GM21390 (cell line): ENCODE results near the gene KHDC4.

Experiments used
- ATAC-seq: cut with Tn5 transposase; IDR thresholded peaks from one replicate; pipeline ENCODE4 v1.9.1; 2021; ENCODE audit not compliant: unreplicated experiment

Gene KHDC4

DNA sequence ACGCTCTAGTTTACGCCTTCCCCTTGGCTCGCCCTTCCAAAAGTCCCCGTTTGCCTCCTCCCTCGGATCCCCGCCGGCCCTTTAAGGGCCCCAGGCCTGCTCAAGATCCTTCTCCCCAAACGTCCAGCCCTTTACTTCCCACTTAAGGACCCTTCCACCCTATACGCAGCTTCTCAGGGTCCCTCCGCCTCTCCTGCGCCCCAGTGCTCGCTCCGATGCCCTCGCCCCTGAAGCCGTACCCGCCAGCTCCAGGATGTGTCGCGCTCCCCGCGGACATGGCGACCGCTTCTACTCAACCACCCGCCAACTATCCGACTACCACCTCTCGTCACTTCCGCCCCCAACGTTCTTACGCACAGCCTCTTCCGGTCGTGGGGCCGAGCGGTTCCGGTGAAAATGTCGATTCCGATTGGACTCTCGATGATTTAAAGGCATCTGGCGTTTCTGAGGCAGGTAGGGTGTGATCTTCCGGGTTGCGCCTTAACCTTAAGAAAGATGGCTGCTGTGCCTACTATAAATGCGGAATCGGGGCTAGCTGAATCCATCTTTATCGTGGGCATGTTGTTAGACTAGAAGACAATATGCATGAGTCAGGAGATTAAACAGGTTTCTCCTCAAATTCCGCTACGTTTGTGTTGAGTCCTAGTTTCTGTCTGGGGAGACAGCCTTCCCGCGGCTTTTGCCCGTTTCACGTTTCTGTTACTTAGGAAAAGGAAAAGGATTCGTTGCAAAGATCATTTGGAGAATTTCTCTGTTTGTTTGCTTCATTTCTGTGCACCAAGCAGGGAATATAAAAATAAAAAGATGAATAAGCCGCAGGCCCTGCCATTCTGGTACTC, at the start of gene KHDC4:
TSS of gene KHDC4 (minus strand) at position 317 of the 839 bp plus-strand sequence. CDS start at position 277, 40 bp downstream.
- ATAC-seq, result peak; percentile 97

DNA sequence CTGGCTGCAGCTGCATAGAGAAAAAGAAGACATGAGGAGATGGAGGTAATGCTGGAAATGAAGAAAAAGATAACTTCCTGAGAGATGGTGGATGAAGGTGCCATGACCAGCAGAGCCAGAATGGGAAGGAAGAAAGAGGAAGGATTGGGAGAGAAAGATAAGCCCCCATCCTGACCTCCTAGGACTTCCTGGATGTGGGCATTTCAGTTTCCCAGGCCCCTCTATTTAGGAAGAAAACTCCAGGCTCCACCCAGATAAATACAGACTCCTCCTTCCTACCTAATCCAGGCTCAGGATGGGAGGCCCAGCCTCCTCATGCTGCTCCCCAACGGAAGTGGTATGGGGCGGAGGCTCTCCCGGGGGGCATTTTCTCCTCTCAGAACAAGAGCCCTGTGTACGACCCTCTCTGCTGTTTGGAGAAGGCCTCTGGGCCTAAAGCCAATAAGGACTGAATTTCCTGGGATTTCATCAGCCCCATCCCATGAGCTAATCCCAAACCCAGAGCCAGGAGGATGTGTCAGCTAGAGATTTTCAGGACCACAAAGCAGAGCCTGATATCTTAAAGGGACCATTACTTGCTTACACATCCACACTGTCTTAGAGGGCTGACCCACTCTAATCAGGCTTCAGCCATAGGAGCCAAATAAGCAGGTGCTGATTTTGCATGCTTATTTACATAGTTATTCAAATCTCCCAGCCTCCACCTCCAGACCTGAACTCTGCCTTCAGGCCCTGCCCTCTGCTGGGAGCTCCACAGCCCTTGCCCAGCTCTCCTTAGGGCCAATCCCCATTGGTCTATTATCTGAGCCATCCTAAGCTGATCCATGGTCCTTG, 49.2 kb upstream of the KHDC4 start:
- no peak for ATAC-seq

DNA sequence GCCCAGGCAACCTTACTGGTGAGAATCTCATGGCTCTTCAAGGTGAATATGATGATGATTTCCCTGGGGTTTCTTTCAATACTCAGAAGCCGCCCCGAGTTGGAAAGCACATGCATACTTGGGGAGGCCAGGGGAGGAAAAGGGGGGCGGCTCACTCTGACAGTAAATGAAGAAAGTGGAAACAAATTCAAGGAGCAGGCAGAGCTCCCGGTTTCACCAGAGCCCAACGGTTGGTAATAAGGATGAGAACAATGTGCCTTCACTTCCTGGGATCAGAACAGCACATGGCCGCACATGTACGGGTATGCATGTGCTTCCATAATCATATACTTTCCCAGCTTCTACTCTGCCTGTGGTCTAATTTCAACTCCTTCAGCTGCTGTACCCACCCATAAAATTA, 47.9 kb upstream of the KHDC4 start:
- ATAC-seq, result no peak

DNA sequence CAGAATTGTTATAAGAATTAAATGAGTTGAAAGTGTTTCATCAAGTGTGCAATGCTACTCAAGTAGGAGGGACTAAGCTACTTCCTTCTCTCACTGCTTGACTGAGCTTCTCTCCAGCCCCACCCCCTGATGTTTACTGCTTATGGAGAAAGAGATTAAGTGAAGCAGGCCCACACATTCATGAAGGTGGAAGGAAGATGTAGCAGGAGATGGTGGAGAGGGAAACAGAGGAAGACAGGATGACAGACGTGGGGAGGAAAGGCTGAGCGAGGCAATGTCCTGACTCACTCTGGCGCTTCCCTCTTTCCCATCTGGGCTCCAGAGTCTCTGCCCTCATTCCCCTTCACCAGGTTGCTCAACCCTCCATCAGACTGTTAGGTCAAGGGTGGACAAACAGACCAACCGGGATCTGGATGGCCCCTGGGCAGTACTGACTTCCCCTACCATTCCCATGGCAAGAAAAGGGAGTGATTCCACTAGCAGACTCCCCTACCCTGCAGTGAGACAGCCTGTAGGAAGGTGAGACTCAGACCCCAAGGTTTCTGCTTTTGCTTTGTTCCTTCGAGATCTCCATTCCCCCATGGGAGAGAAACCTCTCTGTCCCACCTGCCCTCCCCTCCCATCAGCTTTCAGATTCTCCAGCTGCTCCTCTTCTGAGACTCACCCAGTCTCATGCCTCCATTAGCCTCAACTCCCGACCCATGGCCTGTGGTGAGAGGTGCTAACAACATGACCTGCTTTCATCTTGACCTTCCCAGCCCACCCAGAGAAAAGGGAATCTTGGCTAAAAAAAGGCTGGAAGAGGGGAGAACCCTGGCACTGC, 47.3 kb upstream of the KHDC4 start:
- ATAC-seq, result no peak

DNA sequence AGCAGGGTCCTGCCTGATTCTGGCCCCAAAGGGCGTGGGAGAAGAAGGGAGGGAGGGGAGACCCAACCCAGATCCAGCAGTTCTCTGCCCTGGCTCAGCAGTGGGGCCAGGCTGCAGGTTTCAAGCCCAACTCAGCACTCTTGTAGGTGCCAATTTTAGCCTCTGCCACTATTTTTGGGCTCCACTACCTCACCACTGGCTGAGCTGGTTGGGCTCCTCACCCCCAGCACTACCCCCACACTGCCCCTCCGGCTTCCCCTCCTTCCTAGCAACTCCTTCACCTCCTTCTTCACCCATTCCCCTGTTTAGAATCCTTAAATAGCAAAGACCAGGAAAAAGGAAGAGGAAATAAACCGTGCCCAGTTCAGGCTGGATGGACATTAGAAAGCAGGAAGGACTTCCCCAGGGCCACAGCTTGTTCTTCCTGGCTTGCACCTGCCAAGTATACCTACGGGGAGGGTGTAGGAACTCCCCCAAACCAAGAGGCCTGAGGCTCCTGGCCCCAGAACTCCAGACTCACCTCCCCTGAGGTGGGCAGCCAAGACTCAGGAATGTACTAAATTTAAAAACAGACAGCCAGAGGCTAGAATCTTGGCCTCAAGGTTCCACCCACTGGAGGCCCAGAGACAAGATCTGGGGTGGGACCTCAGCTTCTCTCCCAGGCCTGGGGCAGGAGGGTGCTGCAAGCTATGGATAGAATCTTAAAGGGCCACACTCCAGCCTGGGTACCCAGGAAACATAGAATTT, 45.6 kb upstream of the KHDC4 start:
- ATAC-seq, result no peak

DNA sequence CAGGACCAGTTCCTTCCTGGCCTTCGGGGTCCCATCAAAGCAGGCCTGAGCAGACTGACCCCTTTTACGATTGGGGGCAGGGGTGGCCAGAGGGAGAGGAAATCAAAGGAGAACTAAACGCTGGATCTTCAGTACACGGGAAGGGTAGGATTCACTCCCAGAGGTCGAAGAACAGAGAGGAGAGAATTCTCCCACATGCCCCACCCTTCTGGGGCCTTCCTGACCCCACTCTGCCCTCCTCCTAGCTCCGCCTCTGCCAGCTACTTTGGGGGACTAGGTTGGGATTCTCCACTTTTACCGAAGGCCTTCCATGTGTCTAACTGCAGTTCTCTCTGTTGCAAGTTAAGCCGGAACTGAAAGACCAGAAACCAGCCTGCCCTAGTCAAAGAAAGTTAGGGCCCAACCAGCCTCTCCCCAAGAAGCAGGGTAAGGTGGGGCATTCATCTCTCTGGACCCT, 44.8 kb upstream of the KHDC4 start:
- no peak for ATAC-seq

DNA sequence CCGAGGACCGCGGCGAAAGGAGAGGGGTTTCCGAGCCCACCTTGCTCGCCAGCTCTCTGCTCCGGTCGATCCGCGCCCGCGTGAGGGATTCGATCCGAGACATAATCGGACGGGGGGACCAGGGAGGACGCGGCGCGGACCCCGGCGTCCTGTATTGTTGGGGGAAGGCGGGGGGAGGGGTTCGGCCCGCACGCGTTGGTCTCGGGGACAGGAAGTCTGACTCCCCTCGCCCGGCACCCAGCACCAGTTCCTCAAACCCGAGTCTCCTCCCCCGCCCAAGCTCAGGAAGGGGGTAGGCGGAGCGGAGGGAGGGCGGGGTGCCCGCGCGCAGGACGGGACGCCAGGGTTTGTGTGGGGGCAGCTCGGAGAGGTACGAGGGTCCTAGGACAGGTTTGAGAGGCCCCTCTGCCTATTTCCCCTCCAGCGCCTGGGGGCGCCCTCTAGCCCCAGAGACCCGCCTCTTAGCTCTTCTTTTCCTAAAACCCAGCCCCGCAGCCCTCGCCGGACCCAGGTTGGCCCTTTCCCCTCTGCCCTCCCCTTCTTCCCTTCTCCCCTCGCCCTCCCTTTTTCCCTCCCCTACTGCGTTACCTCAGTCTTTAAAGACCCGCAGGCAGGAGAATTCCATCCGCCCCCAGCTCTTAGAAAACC, 44.2 kb upstream of the KHDC4 start, which contains the start of gene ARHGEF2:
TSS of gene ARHGEF2 (minus strand) at position 223 of the 648 bp plus-strand sequence. CDS start at position 103, 120 bp downstream.
- peak; percentile 62 for ATAC-seq

DNA sequence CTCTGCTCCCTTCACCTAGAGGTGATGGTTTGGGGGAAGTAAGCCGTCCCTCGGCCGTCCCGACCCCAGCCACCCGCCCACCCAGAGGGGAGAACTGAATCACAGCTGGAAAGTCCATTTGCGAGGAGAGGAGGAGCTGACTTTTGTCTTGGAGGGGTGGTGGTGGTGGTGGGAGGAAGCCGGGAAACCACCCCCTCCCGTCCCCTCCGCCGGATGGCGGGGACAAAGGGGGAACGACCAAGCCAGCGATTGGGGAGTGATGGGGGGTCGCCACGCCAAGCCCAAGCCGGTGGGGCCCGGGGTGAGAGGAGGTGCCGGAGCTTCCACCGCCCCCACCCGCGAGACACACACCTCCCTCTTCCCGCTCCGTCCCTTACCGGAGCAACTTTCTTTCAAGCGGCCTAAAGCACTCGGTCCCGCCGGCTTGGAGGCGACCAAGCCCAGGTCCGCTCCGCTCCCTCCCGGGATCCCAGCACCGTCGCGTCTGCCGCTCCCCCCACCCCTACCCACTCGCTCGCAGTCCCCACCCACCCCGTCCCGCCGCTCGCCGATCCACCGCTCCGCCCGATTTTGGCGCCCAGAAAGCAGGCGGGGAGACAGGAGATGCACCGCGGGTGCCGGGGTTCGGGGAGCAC, 43.6 kb upstream of the KHDC4 start:
- ATAC-seq, result no peak

DNA sequence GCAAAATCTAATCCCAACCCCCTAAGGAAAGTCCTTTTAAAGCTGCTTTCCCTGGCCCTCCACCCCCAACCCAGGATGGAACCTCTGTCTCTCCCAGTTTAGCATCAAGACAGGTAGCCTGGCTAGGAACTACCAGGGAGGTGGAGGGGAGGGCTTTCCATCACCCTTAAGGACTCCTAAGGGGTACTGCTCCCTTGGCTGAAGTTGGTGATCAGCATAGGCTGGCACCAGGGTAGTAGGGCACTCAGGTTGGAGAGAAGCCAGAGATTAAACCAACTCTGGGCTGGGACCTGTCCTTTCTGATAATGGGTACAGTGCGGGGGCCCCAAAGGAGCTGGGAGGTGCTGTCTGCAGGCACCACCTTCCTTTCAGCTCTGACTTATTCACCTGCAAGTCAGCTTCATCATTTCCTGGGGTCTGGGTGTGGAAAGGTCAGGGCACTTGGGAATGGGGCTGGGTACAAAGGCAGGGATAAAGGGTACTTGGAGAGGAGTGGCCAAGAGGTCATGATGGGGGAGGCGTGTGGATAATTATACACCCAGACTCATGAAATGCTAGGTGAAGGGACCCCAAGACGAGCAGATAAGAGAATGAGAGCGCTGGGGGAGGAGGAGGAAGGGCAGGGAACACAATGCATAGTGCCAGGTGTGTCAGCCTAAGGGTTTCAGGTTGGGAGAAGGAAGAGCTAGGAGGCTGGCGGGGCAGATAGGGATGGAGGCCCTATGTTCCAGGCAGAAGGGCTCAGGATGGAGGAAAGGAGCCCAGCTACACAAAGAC, 42.9 kb upstream of the KHDC4 start:
- no peak for ATAC-seq

DNA sequence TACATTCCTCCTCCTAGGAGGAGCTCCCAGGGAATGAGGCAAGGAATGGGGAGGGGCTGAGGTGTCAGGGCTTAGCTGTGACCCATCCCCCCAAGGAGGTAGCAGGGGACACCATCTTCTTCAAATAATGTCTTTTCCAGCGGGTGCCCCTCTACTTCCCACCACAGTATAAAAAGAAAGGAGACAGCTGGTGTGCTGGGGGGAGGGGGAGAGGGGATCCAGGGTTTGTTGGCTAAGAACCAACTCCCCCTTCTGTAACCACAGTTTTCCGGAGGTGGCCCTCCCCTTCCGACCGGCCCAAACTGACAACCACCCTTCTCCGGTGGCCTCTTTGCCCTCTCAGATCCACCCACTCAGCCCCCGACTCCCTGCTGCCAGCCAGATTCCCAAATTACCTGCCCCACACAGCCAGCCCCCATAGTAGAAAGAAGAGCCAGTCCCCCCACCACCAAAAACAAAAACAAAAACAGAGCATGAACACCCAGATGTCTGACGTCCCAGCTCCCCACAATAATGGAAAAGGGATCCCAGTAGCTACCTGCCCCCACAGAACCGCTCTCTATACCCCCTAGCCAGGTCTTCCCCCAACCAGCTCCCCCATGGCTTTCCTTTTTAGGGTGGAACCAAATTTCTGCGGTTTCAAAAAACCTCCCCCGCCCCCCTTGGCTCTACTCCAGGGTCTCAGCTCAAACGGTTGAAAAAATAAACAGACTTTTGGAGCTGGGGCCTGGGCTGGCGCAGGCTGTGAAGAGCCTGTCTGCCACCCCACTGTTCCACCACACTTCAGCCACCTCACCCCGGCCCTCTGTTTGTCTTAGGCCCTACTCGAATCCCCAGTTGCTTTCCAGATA, 42.1 kb upstream of the KHDC4 start:
- ATAC-seq, result no peak

DNA sequence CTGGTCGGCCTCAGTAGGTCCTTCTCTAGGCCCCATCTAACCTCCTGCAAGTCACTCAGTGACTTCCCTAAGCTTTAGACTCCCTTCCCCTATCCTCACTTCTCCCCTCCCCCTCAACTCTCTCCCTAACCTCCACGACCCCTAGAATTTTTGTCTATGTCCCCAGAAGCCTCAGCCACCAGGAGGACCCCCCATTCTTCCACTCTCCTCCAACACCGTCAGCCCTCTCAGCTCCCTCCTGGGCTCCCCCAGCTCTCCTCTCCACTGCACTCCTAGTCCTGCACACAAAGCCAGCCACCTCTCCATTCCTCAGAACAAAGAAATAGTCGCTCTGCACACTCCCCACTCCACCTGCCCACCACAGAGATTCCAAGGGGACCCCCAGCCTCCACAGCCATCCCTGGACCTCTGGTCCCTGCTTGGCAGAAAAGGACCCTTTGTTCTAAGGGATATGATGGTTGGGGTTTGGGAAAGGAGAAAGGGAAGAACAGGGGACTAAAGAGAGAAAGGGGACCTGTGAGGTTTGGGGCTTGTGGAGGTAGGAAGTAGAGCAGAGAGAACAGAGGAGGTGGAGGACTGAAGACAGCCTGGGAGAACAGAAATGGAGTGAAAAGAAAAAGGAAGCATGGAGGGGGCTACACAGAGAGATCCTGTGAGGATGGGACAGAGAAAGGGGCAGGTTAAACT, 41.3 kb upstream of the KHDC4 start:
- no peak for ATAC-seq

DNA sequence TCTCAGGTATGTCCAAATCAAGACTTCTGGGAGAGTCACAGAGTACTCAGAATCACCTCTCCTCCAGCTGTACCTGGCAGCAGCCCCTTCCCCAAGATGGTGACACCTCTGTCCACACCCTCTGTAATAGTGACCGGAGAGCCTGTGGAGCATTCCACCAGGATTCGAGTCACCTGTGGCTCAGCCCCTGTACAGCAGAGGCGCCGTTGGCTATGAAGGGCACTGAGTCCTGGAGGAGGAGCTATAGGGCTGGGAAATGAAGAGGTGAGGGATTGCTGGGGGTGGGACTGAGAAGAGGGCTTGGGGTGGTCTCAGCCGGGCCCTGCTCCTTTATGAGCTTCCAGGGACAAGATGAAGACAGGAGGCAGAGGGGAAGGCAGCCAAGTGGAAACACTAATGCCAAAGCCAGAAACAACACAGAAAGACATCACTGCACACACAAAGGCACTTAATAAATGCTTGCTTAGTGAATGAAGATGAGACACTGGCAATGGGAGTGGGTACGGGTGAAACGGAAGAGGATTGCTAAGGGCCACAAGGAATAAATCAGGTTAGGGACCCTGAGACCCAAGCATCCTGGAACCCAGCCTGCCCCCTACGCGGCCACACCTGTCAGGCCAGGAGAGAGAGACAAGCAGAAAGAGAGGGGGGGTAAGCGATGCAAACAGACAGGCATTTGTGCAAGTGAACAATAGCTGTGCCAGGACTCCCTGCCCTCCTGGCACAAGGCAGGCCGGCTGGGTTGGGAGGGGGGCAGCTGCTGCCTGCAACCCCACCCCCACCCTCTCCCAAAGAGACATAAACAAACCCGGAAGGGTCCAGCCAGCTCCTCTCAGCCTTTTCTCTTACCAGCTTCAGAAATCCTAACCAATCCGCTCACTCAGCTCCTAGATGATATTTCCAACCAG, 40.2 kb upstream of the KHDC4 start:
- no peak for ATAC-seq

DNA sequence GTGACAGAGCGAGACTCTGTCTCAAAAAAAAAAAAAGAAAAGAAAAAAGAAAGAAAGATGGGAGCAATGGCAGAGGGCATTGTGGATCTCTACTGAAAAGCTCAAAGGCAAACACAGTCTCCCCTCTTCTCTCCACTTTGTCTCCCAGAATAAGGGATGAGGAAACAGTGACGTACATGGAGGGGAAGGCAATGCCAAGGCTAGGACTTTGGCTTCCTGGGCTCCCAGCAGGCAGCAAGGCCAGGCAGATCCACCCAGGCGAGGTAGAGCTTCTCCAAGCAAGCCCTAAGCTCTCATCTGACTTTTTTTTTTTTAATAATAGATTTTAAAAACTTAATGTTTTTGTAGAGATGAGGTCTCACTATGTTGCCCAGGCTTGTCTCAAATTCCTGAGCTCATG, 39.5 kb upstream of the KHDC4 start:
- no peak for ATAC-seq

DNA sequence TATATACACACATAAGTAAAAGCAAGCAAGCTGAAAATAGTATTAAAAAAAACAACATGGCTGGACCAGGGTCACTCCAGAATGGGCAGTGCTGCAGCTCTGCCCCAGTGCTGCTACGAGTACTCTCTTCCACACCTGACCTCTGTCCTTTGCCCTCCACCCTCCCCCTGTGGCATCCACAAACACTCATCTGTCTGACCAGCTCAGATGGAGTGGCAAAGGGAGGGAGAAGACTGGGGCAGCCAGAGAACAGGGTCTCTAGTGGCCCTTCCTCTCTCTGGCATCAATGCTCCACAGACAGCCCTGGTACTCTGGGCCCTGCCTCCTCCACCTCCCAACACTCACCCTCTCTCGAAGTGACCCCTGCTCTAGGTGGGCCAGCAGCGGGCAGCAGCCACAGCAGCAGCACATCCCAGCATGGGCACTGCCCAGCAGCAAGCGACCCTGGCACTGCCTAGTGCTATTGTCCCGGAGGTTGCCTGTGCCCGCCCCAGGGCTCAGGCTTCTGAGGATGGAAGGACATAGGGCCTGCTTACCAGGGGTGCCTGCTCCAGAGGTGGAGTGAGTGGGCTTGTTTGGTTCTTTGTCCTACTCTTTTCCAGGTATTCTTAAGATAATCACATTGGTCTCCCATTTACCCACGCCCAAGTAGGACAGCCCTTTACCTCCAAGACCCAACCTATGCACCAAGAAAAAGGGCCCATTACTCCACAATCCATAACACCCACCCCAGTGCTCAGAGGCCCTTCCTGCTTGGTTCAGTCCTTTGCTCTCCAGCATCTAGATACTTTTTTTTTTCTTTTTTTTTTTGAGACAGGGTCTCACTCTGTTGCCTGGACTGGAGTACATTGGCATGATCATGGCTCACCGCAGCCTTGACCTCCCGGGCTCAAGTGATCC, 37.9 kb upstream of the KHDC4 start:
- ATAC-seq, result no peak
